HG03095 (cell line): Measurements from ENCODE around the gene REC8.

Source experiments
- ATAC-seq: cut with Tn5 transposase; IDR thresholded peaks from one replicate; pipeline ENCODE4 v1.9.1; 2021; ENCODE audit warnings: moderate library complexity; ENCODE audit not compliant: unreplicated experiment

Gene REC8

GRCh38 chr14:24171422-24172260 is at the start of gene REC8:
REC8 (plus strand) TSS chr14:24172080; CDS start chr14:24172553, 473 bp downstream.
- ATAC-seq: peak; percentile 87

GRCh38 chr14:24122416-24122815 is 49.5 kb upstream of the REC8 start:
- ATAC-seq: no peak

GRCh38 chr14:24122898-24123297 is 49.0 kb upstream of the REC8 start:
- ATAC-seq: no peak

DNA sequence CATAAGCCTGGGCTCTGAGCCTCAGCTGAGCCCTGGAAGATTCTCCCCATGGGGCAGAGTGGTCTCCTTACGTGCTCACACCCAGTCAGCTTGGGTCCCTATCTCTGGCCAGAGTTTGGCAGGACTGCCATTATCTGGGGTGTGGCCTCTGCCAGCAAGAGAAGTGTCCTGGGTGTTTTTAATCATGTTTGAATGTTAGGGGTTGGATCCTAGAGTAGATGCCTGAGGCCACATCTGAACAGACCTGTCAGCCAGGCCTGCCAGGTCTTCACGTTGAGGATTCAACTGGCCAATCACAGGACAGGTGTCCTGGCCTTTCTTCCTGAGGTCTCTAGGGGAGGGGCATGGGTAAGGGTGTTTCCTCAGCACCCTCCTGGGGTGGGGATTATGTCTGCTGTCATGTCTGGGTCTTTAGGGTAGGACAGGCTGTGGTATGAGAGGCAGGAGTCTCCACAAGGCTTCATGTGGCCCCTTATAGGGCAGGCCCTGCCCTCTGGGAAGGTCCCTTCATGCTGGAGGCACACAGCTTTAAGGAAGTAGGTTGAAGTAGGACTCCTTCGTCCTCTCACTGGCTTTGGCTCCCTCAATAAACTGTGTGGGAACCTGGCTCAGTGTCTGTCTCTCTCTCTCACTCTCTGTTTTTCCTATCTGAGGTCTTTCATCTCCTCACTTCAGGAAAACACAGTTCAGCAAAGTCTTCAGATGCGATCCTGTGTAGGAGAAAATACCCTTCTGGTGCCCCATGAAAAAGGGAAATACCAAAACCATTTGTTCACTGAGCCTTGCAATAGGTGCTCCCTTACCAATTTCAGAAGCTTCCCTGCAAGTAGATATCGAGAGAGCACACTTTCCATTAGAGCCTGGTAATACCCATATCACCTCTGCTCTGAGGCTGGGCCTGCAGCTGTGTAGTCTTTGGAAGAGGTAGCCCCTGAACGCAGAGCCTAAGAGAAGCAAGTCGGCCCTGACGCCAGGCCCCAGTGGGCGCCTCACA is 48.2 kb upstream of the REC8 start:
- ATAC-seq: peak; percentile 48

DNA sequence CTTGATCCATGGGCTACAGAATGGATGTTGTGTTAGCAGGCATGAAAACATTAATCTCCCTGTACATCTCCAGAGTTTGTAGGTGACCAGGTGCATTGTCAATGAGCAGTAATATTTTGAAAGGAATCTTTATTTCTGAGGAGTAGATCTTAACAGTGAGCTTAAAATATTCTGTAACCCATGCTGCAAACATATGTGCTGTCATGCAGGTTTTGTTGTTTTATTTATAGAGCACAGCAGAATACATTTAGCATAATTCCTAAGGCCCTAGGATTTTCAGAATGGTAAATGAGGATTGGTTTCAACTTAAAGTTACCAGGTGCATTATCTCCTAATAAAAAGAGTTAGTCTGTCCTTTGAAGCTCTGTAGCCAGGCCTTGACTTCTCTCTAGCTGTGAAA is 44.9 kb upstream of the REC8 start:
- no peak for ATAC-seq

DNA sequence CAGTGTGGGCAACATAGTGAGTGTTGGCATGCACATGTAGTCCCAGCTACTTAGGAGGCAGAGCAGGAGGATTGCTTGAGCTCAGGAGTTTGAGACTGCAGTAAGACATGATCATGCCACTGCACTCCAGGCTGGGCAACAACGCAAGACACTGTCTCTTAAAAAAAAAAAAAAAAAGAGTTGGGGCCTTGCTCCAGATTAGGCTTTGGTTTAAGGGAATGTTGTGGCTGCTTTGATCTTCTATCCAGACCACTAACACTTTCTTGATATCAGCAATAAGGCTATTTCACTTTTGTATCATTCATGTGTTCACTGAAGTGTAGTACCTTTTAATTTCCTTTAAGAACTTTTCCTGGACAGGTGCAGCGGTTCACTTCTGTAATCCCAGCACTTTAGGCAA is 44.2 kb upstream of the REC8 start:
- ATAC-seq: no peak

DNA sequence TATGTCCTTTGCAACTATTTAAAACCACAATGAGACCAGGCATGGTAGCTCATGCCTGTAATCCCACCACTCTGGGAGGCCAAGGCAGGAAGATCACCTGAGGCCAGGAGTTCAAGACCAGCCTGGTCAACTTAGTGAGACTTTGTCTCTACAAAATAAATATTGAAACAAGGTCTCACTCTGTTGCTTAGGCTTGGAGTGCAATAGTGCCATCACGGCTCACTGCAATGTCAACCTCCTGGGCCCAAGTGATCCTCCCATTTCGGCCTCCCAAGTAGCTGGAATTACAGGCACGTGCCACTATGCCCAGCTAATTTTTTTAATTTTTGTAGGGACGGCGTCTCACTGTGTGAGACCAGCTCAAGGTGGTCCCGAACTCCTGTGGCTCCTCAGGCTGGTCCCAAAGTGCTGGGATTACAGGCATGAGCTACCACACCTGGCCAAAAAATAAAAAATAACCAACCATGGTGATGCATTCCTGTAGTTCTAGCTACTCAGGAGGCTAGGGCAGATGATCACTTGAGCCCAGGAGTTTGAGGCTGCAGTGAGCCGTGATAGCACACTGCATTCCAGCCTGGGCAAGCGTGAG is 42.4 kb upstream of the REC8 start:
- ATAC-seq: no peak

- ATAC-seq: no peak
Observed at GRCh38 chr14:24130380-24130716, 41.5 kb upstream of the REC8 start, which contains the start of gene FITM1. FITM1 (plus strand) TSS chr14:24130659; CDS start chr14:24131564, 905 bp downstream.

GRCh38 chr14:24130717-24131548 is 40.9 kb upstream of the REC8 start:
- ATAC-seq: no peak

DNA sequence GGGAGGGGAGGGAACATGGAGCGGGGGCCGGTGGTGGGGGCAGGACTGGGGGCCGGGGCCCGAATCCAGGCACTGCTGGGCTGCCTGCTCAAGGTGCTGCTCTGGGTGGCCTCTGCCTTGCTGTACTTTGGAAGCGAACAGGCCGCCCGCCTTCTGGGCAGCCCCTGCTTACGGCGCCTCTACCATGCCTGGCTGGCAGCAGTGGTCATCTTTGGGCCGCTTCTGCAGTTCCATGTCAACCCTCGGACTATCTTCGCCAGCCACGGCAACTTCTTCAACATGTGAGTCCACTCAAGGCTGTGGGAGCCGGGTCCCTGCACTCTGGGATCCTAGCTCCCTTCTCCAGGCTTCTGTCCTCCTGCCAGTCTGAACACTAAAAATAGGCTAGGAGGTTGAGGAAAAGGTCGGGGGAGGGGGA is 40.3 kb upstream of the REC8 start:
- ATAC-seq: no peak

GRCh38 chr14:24132061-24132685 is 39.7 kb upstream of the REC8 start:
- no peak for ATAC-seq

DNA sequence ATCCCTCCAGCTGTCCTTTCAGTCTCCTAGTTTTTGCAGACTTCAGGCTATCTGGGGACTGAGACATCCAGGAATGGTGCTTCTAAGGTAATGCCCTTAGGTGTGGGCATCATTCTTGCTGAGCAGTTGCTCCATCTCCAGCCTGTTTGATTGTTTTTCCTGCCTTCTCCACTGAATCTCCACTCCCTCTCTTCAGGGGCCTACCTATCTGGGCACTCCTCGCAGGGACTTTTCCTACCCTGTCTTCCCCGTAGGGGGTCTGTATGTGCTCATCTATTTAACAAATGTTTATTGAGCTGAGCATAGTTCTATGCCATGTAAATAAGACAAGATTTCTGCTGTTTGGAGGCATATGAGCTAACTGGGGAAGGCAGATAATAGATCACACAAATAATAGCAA is 38.9 kb upstream of the REC8 start:
- no peak for ATAC-seq

DNA sequence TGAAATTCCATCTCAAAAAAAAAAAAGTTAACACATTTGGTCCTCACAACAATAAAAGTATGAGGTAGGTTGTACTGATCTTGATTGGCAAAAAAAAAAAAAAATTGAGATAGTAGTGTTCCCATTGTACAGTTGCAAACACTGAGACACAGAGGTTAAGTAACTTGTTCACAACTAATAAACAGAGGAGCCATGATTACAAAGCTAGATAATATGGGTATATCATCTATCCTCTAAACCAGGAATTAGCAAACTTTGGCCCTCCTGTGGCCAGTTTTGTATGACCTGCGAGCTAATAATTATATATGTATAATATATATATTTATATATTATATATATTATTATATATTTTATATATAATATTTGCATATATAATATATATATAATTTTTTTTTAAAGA is 38.1 kb upstream of the REC8 start:
- ATAC-seq: no peak

GRCh38 chr14:24135584-24135833 is 36.4 kb upstream of the REC8 start:
- no peak for ATAC-seq

DNA sequence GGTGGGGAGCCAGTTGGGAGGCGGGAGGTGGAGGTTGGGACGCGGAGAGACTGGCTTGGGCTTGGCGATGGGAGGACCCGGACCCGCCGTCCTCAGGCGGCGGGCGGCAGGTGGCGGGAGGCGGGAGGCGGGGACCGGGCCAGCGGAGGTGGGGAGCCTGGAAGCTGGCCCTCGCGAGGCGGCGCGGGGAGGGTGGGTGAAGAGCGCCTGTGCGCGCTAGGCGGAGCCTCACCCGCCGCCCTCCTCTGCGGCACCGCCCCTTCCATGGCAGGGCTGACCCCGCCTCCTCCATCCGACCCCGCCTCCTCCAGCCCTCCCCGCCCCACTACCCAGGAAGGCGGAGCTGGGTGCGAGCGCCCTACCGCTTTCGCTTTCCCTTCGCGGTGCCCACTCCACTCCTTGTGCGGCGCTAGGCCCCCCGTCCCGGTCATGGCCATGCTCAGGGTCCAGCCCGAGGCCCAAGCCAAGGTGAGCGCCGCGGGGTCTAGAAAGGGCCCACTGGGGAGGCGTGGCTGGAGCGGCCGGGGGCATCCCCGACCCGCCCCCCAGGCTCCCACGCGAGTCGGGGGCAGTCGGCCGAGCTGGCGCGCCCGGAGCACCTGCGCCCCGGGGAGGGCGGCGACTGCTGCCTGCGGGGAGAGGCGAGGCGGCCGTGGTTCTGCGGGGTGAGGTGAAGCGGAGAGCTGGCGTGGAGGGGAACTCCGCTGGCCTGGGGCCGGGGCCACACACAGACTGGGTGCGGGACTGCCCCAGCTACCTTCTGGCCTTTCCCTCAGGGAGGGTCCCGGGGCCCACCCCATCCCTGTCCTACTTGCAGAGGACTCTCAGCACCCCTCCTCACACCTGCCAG is 35.8 kb upstream of the REC8 start, which contains the start of gene PSME1:
TSS of gene PSME1 (plus strand) at position 361 of the 850 bp plus-strand sequence. CDS start at position 430, 69 bp downstream.
- ATAC-seq: peak; percentile 79

- no peak for ATAC-seq
Observed at GRCh38 chr14:24136684-24137528, 35.0 kb upstream of the REC8 start.

DNA sequence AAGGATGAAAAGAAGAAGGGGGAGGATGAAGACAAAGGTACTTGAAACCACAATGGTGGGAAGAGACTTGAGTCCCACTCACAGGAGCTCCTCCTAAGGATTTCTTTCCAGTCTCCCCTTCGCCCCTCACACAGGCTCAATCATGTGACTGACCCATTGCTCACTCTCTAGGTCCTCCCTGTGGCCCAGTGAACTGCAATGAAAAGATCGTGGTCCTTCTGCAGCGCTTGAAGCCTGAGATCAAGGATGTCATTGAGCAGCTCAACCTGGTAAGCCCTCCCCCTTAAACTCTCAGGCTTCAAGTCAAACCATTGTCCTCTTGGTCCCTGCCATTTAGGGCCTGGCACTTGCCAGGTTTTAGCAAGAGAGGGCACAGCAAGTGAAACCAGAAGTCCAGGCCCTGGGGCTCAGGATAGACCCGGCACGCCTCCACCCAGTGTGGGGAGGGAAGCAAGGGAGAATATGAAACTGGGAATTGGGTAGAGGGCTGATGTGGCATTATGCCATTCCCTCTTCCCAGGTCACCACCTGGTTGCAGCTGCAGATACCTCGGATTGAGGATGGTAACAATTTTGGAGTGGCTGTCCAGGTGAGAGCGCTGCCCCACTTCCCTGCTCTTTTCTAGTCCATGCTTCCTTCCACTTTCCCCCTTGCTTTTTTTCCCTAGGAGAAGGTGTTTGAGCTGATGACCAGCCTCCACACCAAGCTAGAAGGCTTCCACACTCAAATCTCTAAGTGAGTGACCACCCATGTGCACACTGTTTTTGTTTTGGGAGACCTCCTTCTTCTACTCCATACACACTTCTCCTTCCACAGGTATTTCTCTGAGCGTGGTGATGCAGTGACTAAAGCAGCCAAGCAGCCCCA is 34.1 kb upstream of the REC8 start:
- ATAC-seq: no peak
